A673 (cell line): ENCODE data around the gene RAB23.

Source experiments
- CTCF ChIP-seq: fragments of 300-800, 200-600 bp; sonication (generic); conservative IDR thresholded peaks from 2 replicates; pipeline ENCODE4 v1.5.1; 2017; ENCODE audit warnings: low read depth, mild to moderate bottlenecking, antibody characterized with exemption, low read length, moderate library complexity, mixed read lengths
- EZH2 ChIP-seq: fragments of 200-600 bp; sonication (generic); IDR thresholded peaks from 2 replicates; pipeline ENCODE4 v1.6.1; 2017; ENCODE audit warnings: borderline replicate concordance, low read depth, mild to moderate bottlenecking, mixed read lengths, antibody characterized with exemption, low read length; ENCODE audit not compliant: poor library complexity, severe bottlenecking

- no peak for TF ChIP-seq CTCF
- TF ChIP-seq EZH2: no peak
Observed at GRCh38 chr6:57195457-57195856, 26.6 kb downstream of the RAB23 start.
